OCI-LY7 (cell line): ENCODE measurements around the gene NT5C2. TPM values are rescaled to one million over a fixed set of nuclear protein-coding genes. Genes with fewer than 3 reads are reported as not detected.

ENCODE experiments used
- BruUV-seq: library from RNA; stranded (reverse); fragments of 400-500 nt; replicated peaks from 2 replicates; lab custom pipeline; 2021; lab: Mats Ljungman, UMichigan
- CTCF ChIA-PET: fragments of 300-600 bp; sonication (Branson Sonifier 250); formaldehyde crosslinking; loops from one replicate; lab custom pipeline; 2022; ENCODE audit warnings: antibody characterized with exemption; ENCODE audit not compliant: unreplicated experiment; lab: Charles Lee
- POLR2A ChIA-PET: fragments of 300-600 bp; sonication (Branson Sonifier 250); formaldehyde crosslinking; loops from one replicate; lab custom pipeline; 2022; ENCODE audit warnings: antibody characterized with exemption; lab: Charles Lee
- DNase-seq: peaks from one replicate; pipeline ENCODE4 v3.0.0-alpha.2; 2015; ENCODE audit warnings: low spot score
- H2AFZ ChIP-seq: fragments of 200-600 bp; sonication (generic), shearing (Covaris generic); 2 replicates; pipeline ENCODE4 v1.6.1; 2014; ENCODE audit warnings: mild to moderate bottlenecking, antibody characterized with exemption, low read length, moderate library complexity
- H3K27ac ChIP-seq: fragments of 200-600 bp; sonication (generic); 2 replicates; pipeline ENCODE4 v1.5.1; 2014; ENCODE audit warnings: mixed run types, low read depth, mild to moderate bottlenecking, moderate library complexity, low read length, inconsistent platforms; ENCODE audit not compliant: poor library complexity, severe bottlenecking
- H3K36me3 ChIP-seq: fragments of 200-600 bp; sonication (generic); 2 replicates; pipeline ENCODE4 v1.6.1; 2014; ENCODE audit warnings: mild to moderate bottlenecking, antibody characterized with exemption, low read length, moderate library complexity, mixed read lengths; ENCODE audit not compliant: insufficient read depth
- H3K4me1 ChIP-seq: fragments of 200-600 bp; sonication (generic); 2 replicates; pipeline ENCODE4 v1.5.1; 2014; ENCODE audit warnings: mild to moderate bottlenecking, low read length; ENCODE audit not compliant: insufficient read depth, poor library complexity, severe bottlenecking
- H3K4me2 ChIP-seq: fragments of 200-600 bp; sonication (generic); 2 replicates; pipeline ENCODE4 v1.6.1; 2014; ENCODE audit warnings: mild to moderate bottlenecking, low read length
- H3K4me3 ChIP-seq: fragments of 200-600 bp; sonication (generic); 2 replicates; pipeline ENCODE4 v1.5.1; 2014; ENCODE audit warnings: mild to moderate bottlenecking, low read depth, low read length; ENCODE audit not compliant: poor library complexity, severe bottlenecking
- H3K79me2 ChIP-seq: fragments of 200-600 bp; sonication (generic); 2 replicates; pipeline ENCODE4 v1.6.1; 2016; ENCODE audit warnings: low read depth, mild to moderate bottlenecking, low read length, moderate library complexity, mixed read lengths; ENCODE audit not compliant: insufficient read depth
- H3K9me2 ChIP-seq: fragments of 200-600 bp; sonication (generic); 2 replicates; pipeline ENCODE4 v1.6.1; 2016; ENCODE audit warnings: mild to moderate bottlenecking, low read length, mixed read lengths; ENCODE audit not compliant: insufficient read depth
- H3K9me3 ChIP-seq: fragments of 200-600 bp; sonication (generic); 2 replicates; pipeline ENCODE4 v1.6.1; 2014; ENCODE audit warnings: mild to moderate bottlenecking, mixed run types, low read length, mixed read lengths
- H4K20me1 ChIP-seq: fragments of 200-600 bp; sonication (generic); 2 replicates; pipeline ENCODE4 v1.6.1; 2014; ENCODE audit warnings: mild to moderate bottlenecking, antibody characterized with exemption, low read length, moderate library complexity, mixed read lengths; ENCODE audit not compliant: insufficient read depth
- EZH2phosphoT487 ChIP-seq: fragments of 200-600 bp; sonication (generic); IDR thresholded peaks from 2 replicates; pipeline ENCODE4 v1.6.1; 2018; ENCODE audit warnings: low read depth, borderline replicate concordance, mild to moderate bottlenecking, mixed run types, antibody characterized with exemption, low read length, moderate library complexity, mixed read lengths
- intact Hi-C: fragments of 100-400 bp; cut with micrococcal nuclease; formaldehyde crosslinking; loops from one replicate; pipeline ENCODE4 v1.10.0; 2022; ENCODE audit not compliant: unreplicated experiment
- total RNA-seq, 2 experiments: library from RNA; depleted of rRNA in 1 of 2; stranded (reverse); fragments of >200 nt in 1 of 2; shearing (Covaris generic) in 1 of 2; gene quantifications; 2 replicates each; pipeline ENCODE4 v1.2.3, GENCODE V29; 2014 to 2022
- TF ChIP-seq, protein P1 (sequence below): fragments of 200-600 bp; sonication (generic); conservative IDR thresholded peaks from 2 replicates; pipeline ENCODE4 v1.5.1; 2014; ENCODE audit warnings: mild to moderate bottlenecking, antibody characterized with exemption, low read length, moderate library complexity, mixed read lengths

NT5C2 gene
- total RNA-seq, 2 experiments from 2014 or later, result 72.0 to 87.3 TPM

DNA sequence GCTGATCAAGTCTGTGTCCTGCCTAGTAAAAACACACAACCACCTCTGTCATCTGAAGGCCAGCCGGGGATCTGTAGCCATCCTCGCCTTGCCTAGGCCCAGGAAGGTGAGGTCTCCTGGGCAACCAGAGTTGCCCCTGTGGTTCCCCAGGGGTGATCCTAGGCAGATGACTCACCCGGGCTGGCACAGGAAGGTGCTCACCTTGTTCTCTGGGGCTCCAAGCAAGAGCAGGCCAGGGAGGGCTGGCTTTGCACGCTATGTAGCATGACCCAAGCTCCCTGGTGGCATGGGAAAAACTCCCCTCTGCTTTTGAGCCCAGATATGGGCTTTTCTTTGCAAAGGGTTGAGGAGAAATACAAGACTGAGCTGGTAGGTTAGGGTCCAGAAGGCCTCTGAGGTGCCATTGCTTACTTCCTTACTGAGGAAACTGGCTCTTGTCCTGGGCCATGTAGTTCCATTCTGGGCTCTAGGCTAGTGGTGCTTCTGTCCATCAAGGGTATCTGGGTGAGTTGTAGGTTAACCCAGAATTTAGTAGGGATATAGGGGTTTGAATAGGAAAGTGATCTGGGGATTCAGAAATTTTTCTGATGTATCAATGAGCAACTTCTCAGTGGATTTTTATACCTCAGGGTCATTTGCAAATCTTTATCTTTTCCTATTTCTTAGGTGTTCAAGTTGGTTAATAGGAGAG is 112.0 kb downstream of the NT5C2 start:
- Histone ChIP-seq H3K9me3 (no peaks in the 10 kb centered on the region), H4K20me1 (no peaks in the 10 kb centered on the region), H3K4me2 (no peak overlapping the region), H3K4me1 (no peaks in the 10 kb centered on the region), H3K27ac (no peak overlapping the region), H3K9me2 (no peaks in the 10 kb centered on the region), H3K4me3 (no peak overlapping the region), H2AFZ (no peak overlapping the region), H3K79me2 (no peaks in the 10 kb centered on the region), H3K36me3 (peaks cover 32% of the 10 kb centered on the region)
- TF ChIP-seq, protein P1, sequence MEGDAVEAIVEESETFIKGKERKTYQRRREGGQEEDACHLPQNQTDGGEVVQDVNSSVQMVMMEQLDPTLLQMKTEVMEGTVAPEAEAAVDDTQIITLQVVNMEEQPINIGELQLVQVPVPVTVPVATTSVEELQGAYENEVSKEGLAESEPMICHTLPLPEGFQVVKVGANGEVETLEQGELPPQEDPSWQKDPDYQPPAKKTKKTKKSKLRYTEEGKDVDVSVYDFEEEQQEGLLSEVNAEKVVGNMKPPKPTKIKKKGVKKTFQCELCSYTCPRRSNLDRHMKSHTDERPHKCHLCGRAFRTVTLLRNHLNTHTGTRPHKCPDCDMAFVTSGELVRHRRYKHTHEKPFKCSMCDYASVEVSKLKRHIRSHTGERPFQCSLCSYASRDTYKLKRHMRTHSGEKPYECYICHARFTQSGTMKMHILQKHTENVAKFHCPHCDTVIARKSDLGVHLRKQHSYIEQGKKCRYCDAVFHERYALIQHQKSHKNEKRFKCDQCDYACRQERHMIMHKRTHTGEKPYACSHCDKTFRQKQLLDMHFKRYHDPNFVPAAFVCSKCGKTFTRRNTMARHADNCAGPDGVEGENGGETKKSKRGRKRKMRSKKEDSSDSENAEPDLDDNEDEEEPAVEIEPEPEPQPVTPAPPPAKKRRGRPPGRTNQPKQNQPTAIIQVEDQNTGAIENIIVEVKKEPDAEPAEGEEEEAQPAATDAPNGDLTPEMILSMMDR, result no peak
- no peak for TF ChIP-seq EZH2phosphoT487
- DNase-seq, result no peak
- CTCF ChIA-PET, result no interaction called here
- BruUV-seq, result no TSS peak
- POLR2A ChIA-PET, result interaction anchor here (0.6 kb wide), 2 partner anchors 142 to 1073 kb away, joined by 3 to 5 read pairs; no protein-coding TSS in a partner anchor
- intact Hi-C loops, result no loop called here

DNA sequence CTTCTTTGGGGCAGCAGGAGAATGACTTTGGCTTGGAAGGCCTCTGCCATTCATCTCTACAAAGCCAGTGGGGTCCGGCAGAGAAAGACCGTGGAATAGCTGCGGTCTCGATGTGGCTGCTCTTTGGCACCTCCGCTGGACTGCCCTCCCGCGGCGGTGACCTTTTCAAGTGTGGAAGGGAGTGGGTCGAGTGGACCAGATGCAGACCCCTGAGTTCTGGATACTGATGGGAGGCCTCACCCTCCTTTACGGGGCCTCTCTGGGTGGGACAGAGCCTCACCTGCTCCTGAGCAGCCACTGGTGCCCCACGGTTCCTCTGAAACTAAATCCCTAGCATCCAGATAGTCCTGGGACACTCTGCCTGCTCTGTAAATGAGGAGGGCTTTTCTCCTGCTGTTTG is 113.1 kb downstream of the NT5C2 start:
- CTCF ChIA-PET, result no interaction called here
- TF ChIP-seq, protein P1, result no peak
- TF ChIP-seq EZH2phosphoT487, result no peak
- no peaks in the 10 kb centered on the region for H3K4me1 ChIP-seq
- no peaks in the 10 kb centered on the region for H3K9me2 ChIP-seq
- no peak for DNase-seq
- H2AFZ ChIP-seq, result no peak overlapping the region
- H3K4me3 ChIP-seq, result no peak overlapping the region
- intact Hi-C loops, result no loop called here
- POLR2A ChIA-PET, result interaction anchor here (0.6 to 1.0 kb wide), 2 partner anchors 11 to 1072 kb away, joined by 3 to 5 read pairs; no protein-coding TSS in a partner anchor
- H3K36me3 ChIP-seq, result peaks cover 21% of the 10 kb centered on the region
- no peak overlapping the region for H3K4me2 ChIP-seq
- no peak overlapping the region for H3K27ac ChIP-seq
- H3K9me3 ChIP-seq, result no peaks in the 10 kb centered on the region
- H3K79me2 ChIP-seq, result no peaks in the 10 kb centered on the region
- no TSS peak for BruUV-seq
- H4K20me1 ChIP-seq, result no peaks in the 10 kb centered on the region

DNA sequence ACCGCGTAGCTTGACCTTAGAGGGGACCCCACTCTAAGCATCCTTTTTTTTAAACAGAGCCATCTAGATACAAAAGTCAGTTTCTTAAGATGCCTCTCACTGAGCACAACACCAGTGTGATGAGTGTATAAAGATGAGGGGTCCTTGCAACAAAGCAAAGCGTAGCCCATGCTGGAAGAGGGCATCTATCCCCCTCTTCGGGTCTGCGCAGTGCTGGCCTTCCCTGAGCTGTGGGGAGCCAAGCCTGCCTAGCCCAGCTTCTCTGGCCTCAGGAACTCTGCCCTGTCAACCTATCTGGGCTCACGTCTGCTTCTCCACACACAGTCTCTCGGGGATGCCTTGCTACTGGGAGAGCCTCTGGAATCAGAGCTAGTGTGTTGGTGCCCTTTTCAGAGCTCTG is 114.0 kb downstream of the NT5C2 start:
- intact Hi-C loops, result no loop called here
- no peak for DNase-seq
- no peak overlapping the region for H3K27ac ChIP-seq
- no peaks in the 10 kb centered on the region for H3K4me1 ChIP-seq
- no peaks in the 10 kb centered on the region for H3K79me2 ChIP-seq
- no TSS peak for BruUV-seq
- no peaks in the 10 kb centered on the region for H3K9me3 ChIP-seq
- H3K4me3 ChIP-seq, result no peak overlapping the region
- H3K4me2 ChIP-seq, result no peak overlapping the region
- no peak overlapping the region for H2AFZ ChIP-seq
- no peaks in the 10 kb centered on the region for H3K9me2 ChIP-seq
- no peaks in the 10 kb centered on the region for H4K20me1 ChIP-seq
- no peak for TF ChIP-seq EZH2phosphoT487
- TF ChIP-seq, protein P1, result no peak
- ChIA-PET CTCF (no interaction called here), POLR2A (interaction anchor here (1.0 kb wide), 1 partner anchor 12 kb away, joined by 3 read pairs; no protein-coding TSS in a partner anchor)
- H3K36me3 ChIP-seq, result peaks cover 14% of the 10 kb centered on the region
